IMR-90 (cell line): ENCODE results near the gene FUS. TPM values are rescaled to one million over a fixed set of nuclear protein-coding genes. Genes with fewer than 3 reads are reported as not detected.
A peak's percentile ranks its signal among the peaks of the same experiment; 100 is the strongest.

Experiments used
- ATAC-seq: fragments of 200-7000 bp; cut with Tn5 transposase; 2 replicates; pipeline ENCODE4 v1.9.1; 2020; ENCODE audit warnings: low read depth, mild to moderate bottlenecking, moderate library complexity
- BruUV-seq: library from RNA; stranded (reverse); fragments of 400-500 nt; replicated peaks from 2 replicates; lab custom pipeline; 2021; lab: Mats Ljungman, UMichigan
- CTCF ChIA-PET: fragments of 300-600 bp; formaldehyde crosslinking; extraction: SDS; loops from one replicate; lab custom pipeline; 2021; ENCODE audit warnings: antibody characterized with exemption; lab: Yijun Ruan, JAX
- POLR2A ChIA-PET: fragments of 300-600 bp; sonication (Branson Sonifier 250); formaldehyde crosslinking; loops from one replicate; lab custom pipeline; 2022; ENCODE audit warnings: antibody characterized with exemption; ENCODE audit not compliant: unreplicated experiment; lab: Charles Lee
- DNase-seq: peaks from one replicate; pipeline ENCODE4 v3.0.0; 2013
- H2AFZ ChIP-seq: replicated peaks from 2 replicates; pipeline ENCODE3; 2013; ENCODE audit warnings: low read length, mild to moderate bottlenecking; ENCODE audit not compliant: poor library complexity
- H2AK5ac ChIP-seq: 2 replicates; pipeline ENCODE4 v1.6.1; 2013; ENCODE audit warnings: low read depth, low read length, inconsistent platforms
- H2AK9ac ChIP-seq: replicated peaks from 2 replicates; pipeline ENCODE3; 2013; ENCODE audit warnings: mild to moderate bottlenecking, low read depth, low read length, moderate library complexity; ENCODE audit not compliant: poor library complexity
- H2BK120ac ChIP-seq: 2 replicates; pipeline ENCODE4 v1.6.1; 2013; ENCODE audit warnings: low read depth, low read length, inconsistent platforms
- H2BK15ac ChIP-seq: 3 replicates; pipeline ENCODE4 v1.6.1; 2013; ENCODE audit warnings: low read depth, low read length, inconsistent platforms
- H2BK20ac ChIP-seq: 2 replicates; pipeline ENCODE4 v1.6.1; 2013; ENCODE audit warnings: low read depth, mild to moderate bottlenecking, inconsistent platforms, low read length, moderate library complexity
- H2BK5ac ChIP-seq: 2 replicates; pipeline ENCODE4 v1.6.1; 2013; ENCODE audit warnings: mild to moderate bottlenecking, low read depth, low read length, inconsistent platforms; ENCODE audit not compliant: poor library complexity, severe bottlenecking
- H3K14ac ChIP-seq: replicated peaks from 2 replicates; pipeline ENCODE4 v1.6.1; 2013; ENCODE audit warnings: low read depth, low read length, inconsistent platforms
- H3K18ac ChIP-seq: 2 replicates; pipeline ENCODE4 v1.6.1; 2013; ENCODE audit warnings: low read depth, low read length, control low read depth
- H3K23ac ChIP-seq: 2 replicates; pipeline ENCODE4 v1.6.1; 2013; ENCODE audit warnings: low read depth, low read length, inconsistent platforms
- H3K27ac ChIP-seq: 2 replicates; pipeline ENCODE4 v1.5.1; 2013; ENCODE audit warnings: mild to moderate bottlenecking, control low read depth, low read length; ENCODE audit not compliant: insufficient read depth
- H3K27me3 ChIP-seq: 2 replicates; pipeline ENCODE4 v1.6.1; 2013; ENCODE audit warnings: low read length; ENCODE audit not compliant: control insufficient read depth, insufficient read depth
- H3K36me3 ChIP-seq: 2 replicates; pipeline ENCODE4 v1.6.1; 2013; ENCODE audit warnings: low read length, mixed read lengths; ENCODE audit not compliant: control insufficient read depth, insufficient read depth
- H3K4ac ChIP-seq: 2 replicates; pipeline ENCODE4 v1.6.1; 2013; ENCODE audit warnings: low read depth, low read length, inconsistent platforms
- H3K4me1 ChIP-seq: 2 replicates; pipeline ENCODE4 v1.6.1; 2013; ENCODE audit warnings: low read length, mixed read lengths; ENCODE audit not compliant: control insufficient read depth, insufficient read depth
- H3K4me2 ChIP-seq: 2 replicates; pipeline ENCODE4 v1.6.1; 2013; ENCODE audit warnings: low read depth, mild to moderate bottlenecking, control low read depth, low read length, moderate library complexity
- H3K4me3 ChIP-seq: 2 replicates; pipeline ENCODE4 v1.5.1; 2013; ENCODE audit warnings: low read depth, mild to moderate bottlenecking, control low read depth, low read length, moderate library complexity; ENCODE audit not compliant: insufficient read depth
- H3K56ac ChIP-seq: 2 replicates; pipeline ENCODE4 v1.6.1; 2013; ENCODE audit warnings: low read length, inconsistent platforms; ENCODE audit not compliant: insufficient read depth; ENCODE audit errors: extremely low read depth
- H3K79me1 ChIP-seq, 2 experiments: 2 replicates each; pipeline ENCODE4 v1.6.1; 2013; ENCODE audit warnings: low read length in 2 of 2, inconsistent platforms in 1 of 2, low read depth in 1 of 2
- H3K9ac ChIP-seq: 2 replicates; pipeline ENCODE4 v1.6.1; 2013; ENCODE audit warnings: low read depth, low read length, control low read depth
- H3K9me1 ChIP-seq: 2 replicates; pipeline ENCODE4 v1.6.1; 2013; ENCODE audit warnings: low read length, inconsistent platforms; ENCODE audit not compliant: insufficient read depth
- H3K9me3 ChIP-seq: 2 replicates; pipeline ENCODE4 v1.6.1; 2013; ENCODE audit warnings: low read length; ENCODE audit not compliant: control insufficient read depth, insufficient read depth
- H4K20me1 ChIP-seq: 2 replicates; pipeline ENCODE4 v1.6.1; 2013; ENCODE audit warnings: low read length, inconsistent platforms; ENCODE audit not compliant: insufficient read depth
- H4K5ac ChIP-seq: 2 replicates; pipeline ENCODE4 v1.6.1; 2013; ENCODE audit warnings: mild to moderate bottlenecking, low read depth, low read length, control low read depth
- H4K8ac ChIP-seq, 2 experiments: 2 replicates each; pipeline ENCODE4 v1.6.1; 2013; ENCODE audit warnings: low read depth in 2 of 2, low read length in 2 of 2, control low read depth in 1 of 2, inconsistent platforms in 1 of 2
- H4K91ac ChIP-seq: 2 replicates; pipeline ENCODE4 v1.6.1; 2013; ENCODE audit warnings: low read depth, low read length, inconsistent platforms; ENCODE audit not compliant: insufficient read depth
- BHLHE40 ChIP-seq: fragments of 150-350 bp; IDR thresholded peaks from 2 replicates; pipeline ENCODE4 v1.6.1; 2016; ENCODE audit warnings: mild to moderate bottlenecking, low read depth, low read length
- CEBPB ChIP-seq: IDR thresholded peaks from 2 replicates; pipeline ENCODE4 v1.6.1; 2012; ENCODE audit warnings: low read depth, low read length, improper control_type of control experiment
- CHD1 ChIP-seq: IDR thresholded peaks from 2 replicates; pipeline ENCODE4 v1.6.1; 2012; ENCODE audit warnings: low read depth, low read length, improper control_type of control experiment
- CTCF ChIP-seq: conservative IDR thresholded peaks from 2 replicates; pipeline ENCODE4 v1.5.1; 2012; ENCODE audit warnings: mild to moderate bottlenecking, low read depth, low read length, improper control_type of control experiment
- ELK1 ChIP-seq: fragments of 150-350 bp; IDR thresholded peaks from 2 replicates; pipeline ENCODE4 v1.6.1; 2016; ENCODE audit warnings: low read depth, mild to moderate bottlenecking, low read length, moderate library complexity, borderline replicate concordance
- FOS ChIP-seq: fragments of 150-350 bp; IDR thresholded peaks from 2 replicates; pipeline ENCODE4 v1.6.1; 2016; ENCODE audit warnings: low read depth, low read length
- MAFK ChIP-seq: IDR thresholded peaks from 2 replicates; pipeline ENCODE4 v1.6.1; 2012; ENCODE audit warnings: low read depth, low read length, improper control_type of control experiment
- MAZ ChIP-seq: IDR thresholded peaks from 2 replicates; pipeline ENCODE4 v1.6.1; 2012; ENCODE audit warnings: low read depth, mild to moderate bottlenecking, low read length, improper control_type of control experiment, moderate library complexity, borderline replicate concordance
- MXI1 ChIP-seq: IDR thresholded peaks from 2 replicates; pipeline ENCODE4 v1.6.1; 2012; ENCODE audit warnings: low read depth, mild to moderate bottlenecking, low read length, moderate library complexity, borderline replicate concordance
- NFE2L2 ChIP-seq: fragments of 150-350 bp; IDR thresholded peaks from 2 replicates; pipeline ENCODE4 v1.6.1; 2016; ENCODE audit warnings: low read depth, mild to moderate bottlenecking, low read length
- POLR2A ChIP-seq: IDR thresholded peaks from 2 replicates; pipeline ENCODE4 v1.6.1; 2012; ENCODE audit warnings: mild to moderate bottlenecking, low read depth, low read length
- RAD21 ChIP-seq: IDR thresholded peaks from 2 replicates; pipeline ENCODE4 v1.6.1; 2012; ENCODE audit warnings: low read length, improper control_type of control experiment
- RCOR1 ChIP-seq: IDR thresholded peaks from 2 replicates; pipeline ENCODE4 v1.6.1; 2012; ENCODE audit warnings: mild to moderate bottlenecking, low read length, improper control_type of control experiment; ENCODE audit not compliant: insufficient replicate concordance
- RFX5 ChIP-seq: IDR thresholded peaks from 2 replicates; pipeline ENCODE4 v1.8.0; 2012; ENCODE audit warnings: low read depth, mild to moderate bottlenecking, low read length, moderate library complexity
- SMC3 ChIP-seq: fragments of 150-350 bp; IDR thresholded peaks from 2 replicates; pipeline ENCODE4 v1.6.1; 2016; ENCODE audit warnings: low read depth, mild to moderate bottlenecking, antibody characterized with exemption, low read length, moderate library complexity
- USF2 ChIP-seq: fragments of 150-350 bp; IDR thresholded peaks from 2 replicates; pipeline ENCODE4 v1.6.1; 2017; ENCODE audit warnings: mild to moderate bottlenecking, antibody characterized with exemption, low read length, low read depth
- WGBS, 2 experiments: methylation state at CpG; one replicate each; pipeline versions ENCODE4 v1.1.5 to v1.1.7; 2013; ENCODE audit warnings: missing lambda C conversion rate in 2 of 2; ENCODE audit not compliant: insufficient read length in 1 of 2; ENCODE audit errors: extremely low coverage in 2 of 2; 5-methylcytosine and 5-hydroxymethylcytosine counted together
- dilution Hi-C: fragments of 300-500 bp; cut with HindIII; formaldehyde crosslinking; loops from one replicate; pipeline ENCODE4 v1.14.3; 2018; ENCODE audit warnings: low sequenced_read_pairs; ENCODE audit not compliant: unreplicated experiment
- in situ Hi-C: fragments of 300-500 bp; cut with MboI; formaldehyde crosslinking; loops from 3 replicates; pipeline ENCODE4 v1.14.3; 2019; ENCODE audit warnings: low sequenced_read_pairs, inconsistent platforms, mixed read lengths
- intact Hi-C: fragments of 100-400 bp; cut with micrococcal nuclease; formaldehyde crosslinking; loops from 2 replicates; pipeline ENCODE4 v1.10.0; 2022
- polyA plus RNA-seq, 3 experiments: library from polyadenylated mRNA; depleted of rRNA; stranded (reverse); fragments of >200 nt; gene quantifications; 2 replicates each; pipeline ENCODE4 v1.2.3, GENCODE V29; 2012; ENCODE audit warnings: low replicate concordance in 1 of 3
- total RNA-seq: library from RNA; depleted of rRNA; stranded (reverse); fragments of >200 nt; gene quantifications from 2 replicates; pipeline ENCODE4 v1.2.3, GENCODE V29; 2012

The FUS gene
- total and polyA plus RNA-seq, 2 of the 4 experiments (the other 2 are of a cell fraction): 42.8 to 340 TPM

- 0% methylated on average over 1 of the region's 7 CpGs; no CpG with 5 or more reads in 1 of the 2 experiments for WGBS, 2 experiments
- Histone ChIP-seq H2AFZ (peak overlapping the region; percentile 57), H2AK5ac (no peak overlapping the region), H3K36me3 (peaks cover 52% of the 10 kb centered on the region), H3K27me3 (no peaks in the 10 kb centered on the region), H4K91ac (no peak overlapping the region), H3K56ac (no peak overlapping the region), H2AK9ac (no peak overlapping the region), H3K4me3 (peak overlapping the region; percentile 69), H3K9me3 (no peaks in the 10 kb centered on the region), H3K4ac (no peak overlapping the region), H4K5ac (no peak overlapping the region), H3K9me1 (peaks cover 11% of the 10 kb centered on the region), H3K4me2 (peak overlapping the region; percentile 81), H2BK5ac (no peak overlapping the region), H2BK15ac (no peak overlapping the region), H3K4me1 (peaks cover 6% of the 10 kb centered on the region; the same call in 1 of the 2 replicates), H3K9ac (peak overlapping the region; percentile 42), H3K23ac (peak overlapping the region; percentile 58), H4K8ac (no peak overlapping the region), H3K27ac (no peak overlapping the region), H4K20me1 (peaks cover 78% of the 10 kb centered on the region), H2BK20ac (no peak overlapping the region), H3K79me1 (peaks cover 21 to 61% of the 10 kb centered on the region in 2 experiments), H3K18ac (no peak overlapping the region), H3K14ac (0 out of 2 replicates have a peak overlapping the region, but pooled peaks have one; percentile 11), H2BK120ac (peak overlapping the region; percentile 65; the same call in 1 of the 2 replicates)
- intact Hi-C loops: loop anchor here (10.0 kb wide), 1 partner anchor 692 kb away; the partner anchor contains the start of gene ZNF267
- dilution Hi-C loops: no loop called here
- in situ Hi-C loops: no loop called here
- no peak for ATAC-seq
- POLR2A ChIA-PET: interaction anchor here (0.5 kb wide), 1 partner anchor 160 kb away, joined by 6 read pairs; no protein-coding TSS in a partner anchor
- no peak for TF ChIP-seq MAZ
- TF ChIP-seq RCOR1: no peak
- no peak for TF ChIP-seq RAD21
- TF ChIP-seq POLR2A: no peak
- TF ChIP-seq MAFK: no peak
- no peak for TF ChIP-seq RFX5
- TF ChIP-seq SMC3: no peak
- no peak for TF ChIP-seq NFE2L2
- TF ChIP-seq CTCF: no peak
- no peak for TF ChIP-seq CHD1
- TF ChIP-seq ELK1: no peak
- no peak for TF ChIP-seq BHLHE40
- TF ChIP-seq CEBPB: no peak
- no peak for TF ChIP-seq FOS
- TF ChIP-seq USF2: no peak
- TF ChIP-seq MXI1: no peak
- CTCF ChIA-PET: no interaction called here
- no TSS peak for BruUV-seq
- no peak for DNase-seq
These were observed 2.5 kb downstream of the FUS start for GRCh38 chr16:31182391-31182790.
